Skeletal muscle satellite cell (primary cell): Measurements from ENCODE around the gene ASB3.

Experiments
- H3K27me3 ChIP-seq: 2 replicates; pipeline ENCODE4 v1.7.0; 2013; ENCODE audit warnings: low read length; ENCODE audit not compliant: control insufficient read depth, insufficient read depth
- H3K36me3 ChIP-seq: 2 replicates; pipeline ENCODE4 v1.7.0; 2013; ENCODE audit warnings: mild to moderate bottlenecking, control low read depth, low read length; ENCODE audit not compliant: insufficient read depth
- H3K4me1 ChIP-seq: 2 replicates; pipeline ENCODE4 v1.7.0; 2013; ENCODE audit warnings: low read length; ENCODE audit not compliant: control insufficient read depth, insufficient read depth
- H3K4me2 ChIP-seq: 2 replicates; pipeline ENCODE4 v1.7.0; 2013; ENCODE audit warnings: mild to moderate bottlenecking, low read length
- H3K4me3 ChIP-seq: 2 replicates; pipeline ENCODE4 v1.7.0; 2013; ENCODE audit warnings: low read length
- H3K9ac ChIP-seq: 2 replicates; pipeline ENCODE4 v1.7.0; 2013; ENCODE audit warnings: mild to moderate bottlenecking, low read depth, low read length, moderate library complexity
- H3K9me3 ChIP-seq: replicated peaks from 2 replicates; pipeline ENCODE4 v1.7.0; 2013; ENCODE audit warnings: mild to moderate bottlenecking, control low read depth, low read length

Gene ASB3

GRCh38 chr2:53640466-53640865, 146.3 kb downstream of the ASB3 start:
- H3K4me2 ChIP-seq, result no peak overlapping the region
- H3K4me1 ChIP-seq, result peaks cover 6% of the 10 kb centered on the region
- H3K9me3 ChIP-seq, result no peaks in the 10 kb centered on the region
- H3K4me3 ChIP-seq, result no peak overlapping the region
- H3K36me3 ChIP-seq, result no peaks in the 10 kb centered on the region
- no peaks in the 10 kb centered on the region for H3K27me3 ChIP-seq
- H3K9ac ChIP-seq, result no peak overlapping the region

GRCh38 chr2:53636596-53636995, 150.2 kb downstream of the ASB3 start:
- H3K27me3 ChIP-seq, result no peaks in the 10 kb centered on the region
- no peak overlapping the region for H3K9ac ChIP-seq
- H3K4me2 ChIP-seq, result no peak overlapping the region
- peaks cover 13% of the 10 kb centered on the region for H3K4me1 ChIP-seq
- no peaks in the 10 kb centered on the region for H3K36me3 ChIP-seq
- H3K4me3 ChIP-seq, result no peak overlapping the region
- no peaks in the 10 kb centered on the region for H3K9me3 ChIP-seq

GRCh38 chr2:53636109-53636508, 150.6 kb downstream of the ASB3 start:
- H3K9ac ChIP-seq, result no peak overlapping the region
- no peak overlapping the region for H3K4me3 ChIP-seq
- H3K4me1 ChIP-seq, result peaks cover 13% of the 10 kb centered on the region
- no peak overlapping the region for H3K4me2 ChIP-seq
- H3K27me3 ChIP-seq, result no peaks in the 10 kb centered on the region
- H3K36me3 ChIP-seq, result no peaks in the 10 kb centered on the region
- H3K9me3 ChIP-seq, result no peaks in the 10 kb centered on the region

GRCh38 chr2:53635694-53636093, 151.1 kb downstream of the ASB3 start:
- H3K36me3 ChIP-seq, result no peaks in the 10 kb centered on the region
- H3K27me3 ChIP-seq, result no peaks in the 10 kb centered on the region
- H3K9ac ChIP-seq, result no peak overlapping the region
- no peak overlapping the region for H3K4me2 ChIP-seq
- H3K4me3 ChIP-seq, result no peak overlapping the region
- peaks cover 13% of the 10 kb centered on the region for H3K4me1 ChIP-seq
- no peaks in the 10 kb centered on the region for H3K9me3 ChIP-seq

- Histone ChIP-seq H3K27me3 (no peaks in the 10 kb centered on the region), H3K9ac (no peak overlapping the region), H3K4me1 (peaks cover 13% of the 10 kb centered on the region), H3K4me2 (no peak overlapping the region), H3K36me3 (no peaks in the 10 kb centered on the region), H3K4me3 (no peak overlapping the region), H3K9me3 (no peaks in the 10 kb centered on the region)
These were observed 153.3 kb downstream of the ASB3 start for GRCh38 chr2:53633441-53633840.

- Histone ChIP-seq H3K4me2 (no peak overlapping the region), H3K36me3 (no peaks in the 10 kb centered on the region), H3K9me3 (no peaks in the 10 kb centered on the region), H3K9ac (no peak overlapping the region), H3K4me3 (no peak overlapping the region), H3K27me3 (no peaks in the 10 kb centered on the region), H3K4me1 (peaks cover 13% of the 10 kb centered on the region)
These were observed 154.0 kb downstream of the ASB3 start for GRCh38 chr2:53632714-53633113.

- Histone ChIP-seq H3K4me2 (no peak overlapping the region), H3K27me3 (no peaks in the 10 kb centered on the region), H3K9me3 (no peaks in the 10 kb centered on the region), H3K9ac (no peak overlapping the region), H3K4me3 (no peak overlapping the region), H3K4me1 (peaks cover 13% of the 10 kb centered on the region), H3K36me3 (no peaks in the 10 kb centered on the region)
These were observed 154.7 kb downstream of the ASB3 start for GRCh38 chr2:53632126-53632460.

GRCh38 chr2:53631313-53632125, 155.2 kb downstream of the ASB3 start:
- H3K27me3 ChIP-seq, result no peaks in the 10 kb centered on the region
- H3K4me2 ChIP-seq, result no peak overlapping the region
- H3K9ac ChIP-seq, result no peak overlapping the region
- H3K9me3 ChIP-seq, result no peaks in the 10 kb centered on the region
- H3K36me3 ChIP-seq, result no peaks in the 10 kb centered on the region
- peaks cover 9% of the 10 kb centered on the region for H3K4me1 ChIP-seq
- H3K4me3 ChIP-seq, result no peak overlapping the region

GRCh38 chr2:53630026-53630606, 156.6 kb downstream of the ASB3 start:
- H3K27me3 ChIP-seq, result no peaks in the 10 kb centered on the region
- no peaks in the 10 kb centered on the region for H3K36me3 ChIP-seq
- no peaks in the 10 kb centered on the region for H3K9me3 ChIP-seq
- H3K4me1 ChIP-seq, result peaks cover 7% of the 10 kb centered on the region
- no peak overlapping the region for H3K4me3 ChIP-seq
- no peak overlapping the region for H3K9ac ChIP-seq
- no peak overlapping the region for H3K4me2 ChIP-seq

GRCh38 chr2:53629501-53629900, 157.3 kb downstream of the ASB3 start:
- H3K9ac ChIP-seq, result no peak overlapping the region
- H3K4me3 ChIP-seq, result no peak overlapping the region
- H3K4me2 ChIP-seq, result no peak overlapping the region
- H3K4me1 ChIP-seq, result peaks cover 7% of the 10 kb centered on the region
- no peaks in the 10 kb centered on the region for H3K27me3 ChIP-seq
- no peaks in the 10 kb centered on the region for H3K36me3 ChIP-seq
- no peaks in the 10 kb centered on the region for H3K9me3 ChIP-seq

GRCh38 chr2:53629001-53629400, 157.8 kb downstream of the ASB3 start:
- Histone ChIP-seq H3K4me3 (no peak overlapping the region), H3K4me2 (no peak overlapping the region), H3K4me1 (peaks cover 7% of the 10 kb centered on the region)

GRCh38 chr2:53622141-53622540, 164.6 kb downstream of the ASB3 start:
- Histone ChIP-seq H3K4me2 (no peak overlapping the region), H3K27me3 (no peaks in the 10 kb centered on the region), H3K4me1 (no peaks in the 10 kb centered on the region), H3K36me3 (no peaks in the 10 kb centered on the region), H3K4me3 (no peak overlapping the region), H3K9ac (no peak overlapping the region), H3K9me3 (no peaks in the 10 kb centered on the region)

More at GRCh38 chr2:53629001-53629400, 157.8 kb downstream of the ASB3 start:
- no peaks in the 10 kb centered on the region for H3K9me3 ChIP-seq
- no peaks in the 10 kb centered on the region for H3K36me3 ChIP-seq
- no peaks in the 10 kb centered on the region for H3K27me3 ChIP-seq
- no peak overlapping the region for H3K9ac ChIP-seq
